GM21717 (cell line): Measurements from ENCODE around the gene DLGAP1.

ENCODE experiments used
- ATAC-seq: cut with Tn5 transposase; IDR thresholded peaks from one replicate; pipeline ENCODE4 v1.9.1; 2021; ENCODE audit warnings: mild to moderate bottlenecking, moderate library complexity; ENCODE audit not compliant: unreplicated experiment

Gene DLGAP1

GRCh38 chr18:4016391-4017049 lies 438.6 kb downstream of the DLGAP1 start:
- ATAC-seq, result no peak

GRCh38 chr18:4007846-4008245 lies 447.3 kb downstream of the DLGAP1 start:
- ATAC-seq, result no peak

GRCh38 chr18:4004183-4004829 lies 450.8 kb downstream of the DLGAP1 start:
- no peak for ATAC-seq

DNA sequence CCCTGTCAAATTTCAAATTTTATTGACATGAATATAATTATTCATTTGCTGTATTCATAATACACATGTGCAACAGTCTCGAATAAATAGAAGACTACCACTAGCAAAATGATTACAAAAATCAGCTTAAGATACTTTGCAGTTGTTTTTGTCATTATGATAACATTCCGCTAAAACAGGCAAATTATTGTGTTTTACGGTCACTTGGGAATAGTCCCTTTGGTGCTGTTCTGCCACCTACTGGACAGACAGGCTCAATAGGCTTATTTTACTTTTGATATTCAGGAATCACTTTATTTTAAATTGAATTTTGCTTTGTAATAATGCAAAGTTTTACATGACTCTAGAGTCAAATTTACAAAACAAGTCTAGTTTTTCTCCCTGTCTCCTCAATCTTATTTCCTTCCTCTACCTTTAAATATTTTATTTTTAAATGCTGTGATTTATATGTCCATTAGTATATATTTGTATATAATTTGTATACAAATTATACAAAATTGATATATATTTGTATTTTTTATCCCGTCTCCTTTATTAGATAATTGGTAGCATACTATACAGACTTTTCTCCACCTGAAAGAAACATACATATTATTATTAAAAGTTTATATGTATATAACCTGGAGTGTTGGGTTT lies 456.3 kb downstream of the DLGAP1 start:
- ATAC-seq, result no peak

GRCh38 chr18:3995476-3996102 lies 459.5 kb downstream of the DLGAP1 start:
- ATAC-seq, result no peak

DNA sequence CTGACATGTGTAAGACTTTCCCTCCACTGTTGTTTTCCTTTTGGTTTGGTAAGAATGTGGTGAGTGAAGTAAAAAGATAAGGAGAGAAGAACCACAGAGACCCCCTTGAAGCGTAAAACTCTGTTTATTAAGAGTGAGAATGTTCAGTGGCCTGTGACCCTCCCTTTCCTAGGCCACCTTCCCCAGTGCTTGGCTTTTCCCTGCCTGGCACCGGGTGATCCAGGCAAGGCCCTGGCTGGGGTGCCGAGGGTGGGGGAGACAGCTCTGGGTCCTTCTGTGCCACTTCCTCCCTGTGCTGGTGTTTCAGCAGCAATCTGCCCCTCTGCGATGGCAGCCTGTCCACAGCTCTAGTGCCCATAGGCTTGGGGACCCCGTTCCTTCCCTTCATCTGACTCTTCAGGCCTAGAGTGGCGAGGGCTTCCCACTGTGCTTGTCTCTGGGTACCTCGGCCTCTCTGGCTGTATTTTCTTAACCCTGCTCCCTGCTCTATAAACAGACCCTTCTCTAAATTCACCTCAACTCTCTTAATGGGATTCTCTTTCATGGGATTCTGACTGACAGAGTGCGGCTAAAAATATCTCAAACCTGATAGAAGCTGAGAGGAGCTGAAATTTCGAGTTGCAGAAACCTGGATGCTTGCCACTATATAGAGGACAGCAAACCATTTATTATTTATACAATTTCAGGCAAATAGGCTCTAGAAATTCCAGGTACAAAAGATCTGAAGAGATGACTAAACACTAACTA lies 461.0 kb downstream of the DLGAP1 start:
- ATAC-seq, result no peak

GRCh38 chr18:3985664-3986063 lies 469.4 kb downstream of the DLGAP1 start:
- no peak for ATAC-seq

- ATAC-seq, result no peak
Observed at GRCh38 chr18:3985020-3985419, 470.1 kb downstream of the DLGAP1 start.

GRCh38 chr18:3984163-3984757 lies 470.8 kb downstream of the DLGAP1 start:
- ATAC-seq, result no peak

DNA sequence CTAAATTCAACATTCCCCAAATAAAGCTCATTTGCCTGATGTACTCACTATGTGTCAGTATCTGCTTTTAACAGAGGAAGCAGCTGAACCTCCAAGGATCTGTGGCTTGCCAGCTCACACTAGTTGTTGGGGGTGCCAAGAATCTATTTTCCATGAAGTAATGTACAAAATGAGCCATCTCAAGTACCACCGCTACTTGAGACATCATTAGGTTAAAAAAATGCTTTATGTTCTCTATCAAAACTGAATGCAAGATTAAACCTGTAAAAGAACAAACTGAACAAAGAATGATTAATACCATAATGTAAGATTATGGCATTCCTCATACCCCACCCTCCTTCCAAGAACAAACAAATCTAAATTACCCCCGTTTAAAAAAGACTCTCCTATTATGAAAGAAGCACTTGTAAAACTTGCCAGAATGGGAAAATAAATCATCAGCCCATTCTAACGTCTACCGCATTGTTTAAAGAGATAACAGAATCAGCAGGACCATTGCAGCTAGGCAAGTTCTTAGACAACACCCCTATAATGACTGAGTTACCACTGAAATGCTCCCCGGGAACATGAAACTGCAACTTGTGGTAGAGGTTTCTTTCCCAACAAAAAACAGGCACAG lies 471.6 kb downstream of the DLGAP1 start:
- no peak for ATAC-seq

DNA sequence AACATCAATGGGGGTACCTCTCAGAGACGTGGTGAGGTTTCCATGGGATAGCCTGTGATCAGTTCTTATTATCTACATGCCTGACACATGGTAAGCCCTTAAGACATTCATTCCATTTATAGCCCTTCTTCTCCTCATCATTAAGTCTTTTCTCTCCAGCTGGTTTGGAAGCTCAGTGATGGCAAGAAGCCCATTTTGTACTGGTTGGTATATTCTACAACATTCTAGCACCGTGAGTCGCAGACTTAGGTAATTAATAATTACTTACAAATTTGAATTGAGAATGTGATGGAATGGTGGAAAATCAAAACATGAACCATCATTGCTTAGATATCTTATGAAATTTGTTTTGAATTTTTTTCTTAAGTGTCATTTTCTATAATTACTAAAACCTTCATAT lies 472.6 kb downstream of the DLGAP1 start:
- ATAC-seq, result no peak

- no peak for ATAC-seq
Observed at GRCh38 chr18:3979024-3979423, 476.1 kb downstream of the DLGAP1 start.

GRCh38 chr18:3973191-3973850 lies 481.8 kb downstream of the DLGAP1 start:
- no peak for ATAC-seq

DNA sequence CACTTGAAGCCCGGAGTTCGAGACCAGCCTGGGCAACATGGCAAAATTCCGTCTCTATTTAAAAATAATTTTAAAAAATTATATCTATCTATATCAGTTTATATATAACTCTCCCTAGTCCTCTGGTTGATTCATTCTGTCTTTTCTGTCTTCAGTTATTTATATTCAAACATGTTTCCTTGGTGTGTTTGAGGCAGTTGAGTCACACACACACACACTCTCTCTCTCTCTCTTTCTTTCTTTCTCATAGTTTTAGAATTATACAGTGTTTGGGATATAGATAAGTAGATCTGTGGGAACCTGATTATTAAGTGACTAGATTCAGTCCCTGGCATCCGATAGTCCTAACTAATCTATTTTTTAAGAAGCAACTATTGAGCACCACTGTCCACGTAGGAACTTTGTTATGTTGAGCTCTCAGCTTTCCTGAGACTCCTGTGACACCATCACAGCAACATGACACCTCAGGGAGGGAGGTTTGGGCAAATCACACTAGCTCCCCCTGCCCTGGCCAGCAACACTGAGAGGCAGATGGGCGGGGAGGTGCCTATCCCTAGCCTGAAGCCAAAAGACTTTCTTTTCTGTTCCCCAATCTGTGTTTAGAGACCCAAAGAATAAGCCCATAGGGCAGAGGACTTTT lies 482.7 kb downstream of the DLGAP1 start:
- no peak for ATAC-seq

DNA sequence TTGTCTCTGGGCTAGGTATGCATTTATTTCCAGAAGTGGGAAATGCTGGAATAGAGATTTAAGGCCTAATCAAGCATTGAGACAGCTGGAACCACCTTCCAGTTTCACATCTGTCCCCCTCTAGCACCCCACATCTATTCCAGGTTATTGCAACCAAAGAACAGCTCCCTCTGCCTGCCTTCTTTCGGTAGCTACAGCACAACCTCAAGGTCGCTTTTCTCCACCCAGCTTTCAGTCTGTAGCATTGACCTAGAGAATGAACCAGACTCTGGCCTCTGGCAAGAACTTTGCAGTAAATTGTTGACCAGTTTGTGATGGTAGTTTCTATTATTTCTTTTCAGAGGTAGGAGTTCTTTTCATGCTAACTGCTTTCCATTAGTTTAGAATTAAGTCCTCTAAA lies 484.2 kb downstream of the DLGAP1 start:
- no peak for ATAC-seq

DNA sequence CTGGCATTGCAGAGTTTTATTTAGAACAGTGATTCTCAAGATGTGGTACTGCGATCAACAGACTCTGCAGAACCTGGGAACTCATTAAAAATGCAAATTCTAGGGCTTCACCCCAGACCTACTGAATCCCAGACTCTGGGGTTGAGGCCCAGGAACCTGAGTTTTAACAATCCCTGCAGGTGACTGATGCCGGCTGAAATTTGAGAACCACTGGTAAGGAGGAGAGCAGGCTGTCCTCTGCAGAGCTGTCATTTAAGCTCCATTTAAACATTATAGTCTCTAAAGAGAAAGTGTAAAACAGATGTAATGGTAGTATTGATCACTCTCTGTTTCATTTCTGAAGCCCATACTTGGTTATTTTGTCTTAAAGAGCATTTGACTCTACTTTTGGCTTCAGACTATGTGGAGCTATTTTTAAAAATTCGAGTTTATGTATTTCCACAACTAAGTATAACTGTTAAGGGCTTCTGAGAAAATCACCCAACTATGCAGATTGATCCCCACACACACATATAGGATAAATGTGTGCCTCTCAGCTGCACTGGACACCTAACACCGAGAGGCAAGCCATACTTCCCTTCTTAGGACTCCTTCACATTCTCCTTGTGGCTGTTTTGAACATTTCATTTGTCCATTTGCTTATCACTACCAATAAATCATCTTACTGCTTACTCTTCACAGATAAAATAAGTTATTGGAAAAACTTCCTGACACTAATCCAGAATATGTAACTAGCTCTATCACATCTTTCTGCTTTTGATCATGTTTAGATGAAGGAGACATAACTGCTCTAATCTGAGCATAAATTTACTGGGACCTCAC lies 487.5 kb downstream of the DLGAP1 start:
- no peak for ATAC-seq

DNA sequence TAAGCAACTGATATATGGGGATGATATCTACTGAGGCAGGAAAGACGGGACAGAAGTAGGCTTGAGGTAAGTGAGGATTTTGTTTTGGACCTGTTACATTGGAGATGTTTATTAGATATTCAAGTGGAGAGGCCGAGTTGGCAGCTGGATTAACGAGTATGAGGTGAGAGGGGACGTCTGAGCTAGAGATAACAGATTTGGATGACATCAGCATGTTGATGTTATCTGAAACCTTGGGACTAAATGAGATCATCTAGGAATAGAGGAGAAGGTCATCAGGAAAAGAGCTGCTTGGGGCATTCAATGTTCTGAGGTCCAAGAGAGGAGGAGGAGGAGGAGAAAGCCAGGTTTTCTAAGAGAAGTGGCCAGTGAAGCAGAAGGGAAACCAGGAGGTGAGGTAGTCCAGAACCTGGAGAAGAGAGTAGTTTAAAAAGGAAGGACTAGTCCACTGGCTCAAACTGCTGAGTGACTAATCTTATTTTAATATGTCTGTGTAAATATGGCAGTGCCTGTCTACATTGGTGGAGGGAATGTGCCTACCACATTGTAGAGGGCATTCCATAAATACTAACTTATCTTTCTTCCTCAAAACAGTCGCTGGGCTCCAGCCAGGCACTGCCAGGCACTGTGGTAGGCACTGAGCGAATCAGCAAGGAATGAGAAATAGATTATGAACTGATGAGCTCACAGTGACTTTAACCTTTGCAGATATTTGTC lies 488.3 kb downstream of the DLGAP1 start:
- ATAC-seq, result no peak

DNA sequence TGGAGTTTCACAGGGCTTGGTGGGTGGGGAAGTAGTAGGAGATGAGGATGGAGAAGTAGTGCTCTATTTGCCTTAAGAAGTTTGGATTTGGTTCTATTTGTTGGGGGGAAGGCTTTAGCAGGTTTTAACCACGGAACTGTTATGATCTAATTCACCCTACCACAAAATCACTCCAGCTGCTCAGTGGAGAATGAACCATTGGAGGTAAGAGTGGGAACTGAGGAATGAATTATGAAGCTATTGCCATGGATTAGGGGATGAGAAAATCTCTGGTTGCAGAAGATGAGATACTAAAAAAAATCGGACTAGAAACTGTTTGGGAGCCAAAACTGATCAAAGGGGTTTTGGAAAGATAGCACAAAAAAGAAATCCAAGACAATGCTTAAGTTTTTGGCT lies 488.9 kb downstream of the DLGAP1 start:
- no peak for ATAC-seq
